Mesendoderm (in vitro differentiated cells): ENCODE results near the gene C6orf52. TPM values are rescaled to one million over a fixed set of nuclear protein-coding genes. Genes with fewer than 3 reads are reported as not detected.
"Not testable (repeated sequence)": the region's sequence is repeated elsewhere in the genome, so short reads cannot be mapped to it uniquely, and the experiment has no call there.

Source experiments
- DNase-seq: peaks from one replicate; pipeline ENCODE4 v3.0.0; 2013
- H2AK5ac ChIP-seq: 2 replicates; pipeline ENCODE4 v1.6.1; 2013; ENCODE audit warnings: low read length, inconsistent platforms
- H2BK120ac ChIP-seq: 2 replicates; pipeline ENCODE4 v1.6.1; 2013; ENCODE audit warnings: low read depth, mild to moderate bottlenecking, low read length, moderate library complexity, mixed read lengths
- H2BK15ac ChIP-seq: replicated peaks from 2 replicates; pipeline ENCODE4 v1.6.1; 2013; ENCODE audit warnings: low read depth, mild to moderate bottlenecking, moderate library complexity
- H2BK5ac ChIP-seq: 2 replicates; pipeline ENCODE4 v1.6.1; 2013; ENCODE audit warnings: low read length, inconsistent platforms
- H3K18ac ChIP-seq: 2 replicates; pipeline ENCODE4 v1.6.1; 2013; ENCODE audit warnings: mild to moderate bottlenecking, low read length, mixed read lengths
- H3K23ac ChIP-seq: one replicate; pipeline ENCODE4 v1.6.1; 2013; ENCODE audit warnings: low read length
- H3K27ac ChIP-seq: 2 replicates; pipeline ENCODE4 v1.5.1; 2013; ENCODE audit warnings: low read depth, mild to moderate bottlenecking, inconsistent platforms, low read length, moderate library complexity
- H3K27me3 ChIP-seq: 2 replicates; pipeline ENCODE4 v1.6.1; 2013; ENCODE audit warnings: low read length, control low read depth, mild to moderate bottlenecking, inconsistent platforms; ENCODE audit not compliant: insufficient read depth, poor library complexity
- H3K36me3 ChIP-seq: 2 replicates; pipeline ENCODE4 v1.6.1; 2013; ENCODE audit warnings: low read length, inconsistent platforms; ENCODE audit not compliant: control insufficient read depth, insufficient read depth
- H3K4ac ChIP-seq: one replicate; pipeline ENCODE4 v1.6.1; 2013; ENCODE audit warnings: low read depth, mild to moderate bottlenecking, low read length, moderate library complexity
- H3K4me1 ChIP-seq: 2 replicates; pipeline ENCODE4 v1.6.1; 2013; ENCODE audit warnings: low read depth, low read length, inconsistent platforms; ENCODE audit not compliant: control insufficient read depth
- H3K4me2 ChIP-seq: 2 replicates; pipeline ENCODE4 v1.6.1; 2013; ENCODE audit warnings: low read length
- H3K4me3 ChIP-seq: 2 replicates; pipeline ENCODE4 v1.5.1; 2013; ENCODE audit warnings: mild to moderate bottlenecking, low read length
- H3K56ac ChIP-seq: one replicate; pipeline ENCODE4 v1.6.1; 2013; ENCODE audit warnings: low read length
- H3K79me1 ChIP-seq: 2 replicates; pipeline ENCODE4 v1.6.1; 2013; ENCODE audit warnings: low read length, inconsistent platforms
- H3K79me2 ChIP-seq: 2 replicates; pipeline ENCODE4 v1.6.1; 2013; ENCODE audit warnings: mild to moderate bottlenecking, low read length; ENCODE audit not compliant: control insufficient read depth, insufficient read depth
- H3K9ac ChIP-seq: 2 replicates; pipeline ENCODE4 v1.6.1; 2013; ENCODE audit warnings: low read length, inconsistent platforms
- H4K5ac ChIP-seq: one replicate; pipeline ENCODE4 v1.6.1; 2013; ENCODE audit warnings: low read length
- H4K8ac ChIP-seq: one replicate; pipeline ENCODE4 v1.6.1; 2013; ENCODE audit warnings: low read depth, mild to moderate bottlenecking, control low read depth, low read length, moderate library complexity
- WGBS: extraction: QIAGEN DNeasy Blood & Tissue Kit; methylation state at CpG from one replicate; pipeline ENCODE4 v1.1.7; 2013; ENCODE audit warnings: low lambda C conversion rate, missing lambda C conversion rate; ENCODE audit not compliant: insufficient coverage; ENCODE audit errors: extremely low coverage; 5-methylcytosine and 5-hydroxymethylcytosine counted together
- polyA plus RNA-seq, 2 experiments: library from polyadenylated mRNA; stranded (reverse); fragments of 200-250 nt; gene quantifications; one replicate each; pipeline ENCODE4 v1.2.3, GENCODE V29; 2013

The C6orf52 gene
- 2.3 TPM for polyA plus RNA-seq (2013, experiment 1 of 2)
- polyA plus RNA-seq (2013, experiment 2 of 2): 2.0 TPM

DNA sequence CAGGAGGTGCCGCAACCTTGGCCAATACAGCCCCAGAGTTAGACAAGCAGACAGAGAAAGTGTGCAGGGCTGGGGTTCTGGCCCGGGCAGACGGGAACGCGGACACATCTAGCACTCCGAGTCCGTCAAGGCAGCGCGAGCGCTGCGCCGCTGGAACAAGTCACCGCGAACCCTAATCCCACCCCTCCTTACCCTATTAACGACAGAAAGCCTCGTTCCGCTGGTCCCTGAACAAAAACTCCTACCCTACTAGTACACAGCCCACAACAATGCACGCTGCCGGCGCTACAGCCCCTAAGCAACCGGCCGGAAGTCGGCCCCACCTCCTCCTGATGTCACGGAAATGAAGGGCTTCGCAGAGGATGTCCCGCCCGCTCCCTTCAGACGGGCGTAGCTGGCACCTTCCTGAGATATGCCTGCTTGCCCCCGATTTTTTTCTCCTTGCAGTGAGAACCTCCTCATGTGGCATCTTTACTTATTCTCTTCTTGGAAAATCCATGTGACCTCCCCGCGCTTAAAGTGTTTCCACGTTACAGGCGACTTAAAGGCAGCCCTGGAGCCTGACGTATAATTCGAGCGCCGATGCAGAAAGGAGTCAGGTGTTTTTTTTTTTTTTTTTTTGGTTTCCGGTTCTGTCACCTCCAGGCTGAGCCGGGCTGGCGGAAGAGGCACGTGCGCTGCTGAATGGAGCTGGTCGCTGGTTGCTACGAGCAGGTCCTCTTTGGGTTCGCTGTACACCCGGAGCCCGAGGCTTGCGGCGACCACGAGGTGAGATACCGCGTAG, at the start of gene C6orf52, which contains the start of gene PAK1IP1:
C6orf52 (minus strand) TSS at position 315 of the 784 bp plus-strand sequence. CDS start 7,066 bp downstream, outside the sequence.
PAK1IP1 (plus strand) TSS at position 671 of the 784 bp plus-strand sequence; CDS start at position 685, 14 bp downstream.
- H3K4ac ChIP-seq: no peak within 1 kb of the TSS
- peak within 1 kb of the TSS; percentile 29 for H4K5ac ChIP-seq
- H3K9ac ChIP-seq: peak within 1 kb of the TSS; percentile 98
- H3K4me1 ChIP-seq: peaks cover 2% of the 10 kb centered on the region
- H3K27me3 ChIP-seq: no peaks in the 10 kb centered on the region
- no peak within 1 kb of the TSS for H3K18ac ChIP-seq
- peak within 1 kb of the TSS; percentile 99 for H3K56ac ChIP-seq
- no peak within 1 kb of the TSS for H2AK5ac ChIP-seq
- no peak within 1 kb of the TSS for H4K8ac ChIP-seq
- no peaks in the 10 kb centered on the region for H3K36me3 ChIP-seq
- peak within 1 kb of the TSS; percentile 99 for H3K4me3 ChIP-seq
- H3K4me2 ChIP-seq: peak within 1 kb of the TSS; percentile 53
- no peak within 1 kb of the TSS for H2BK15ac ChIP-seq
- peak; percentile 97 for DNase-seq
- H2BK120ac ChIP-seq: no peak within 1 kb of the TSS
- peak within 1 kb of the TSS; percentile 73 for H3K23ac ChIP-seq
- H3K27ac ChIP-seq: peak within 1 kb of the TSS; percentile 32
- no CpG with 5 or more reads among the region's 53 CpGs for WGBS
- H3K79me1 ChIP-seq: peaks cover 8% of the 10 kb centered on the region
- H2BK5ac ChIP-seq: peak within 1 kb of the TSS; percentile 72
- H3K79me2 ChIP-seq: peaks cover 44% of the 10 kb centered on the region

- Histone ChIP-seq H3K36me3 (no peaks in the 10 kb centered on the region), H3K79me2 (peaks cover 7% of the 10 kb centered on the region), H2AK5ac (no peak overlapping the region), H3K4me3 (no peak overlapping the region), H3K23ac (no peak overlapping the region), H2BK5ac (no peak overlapping the region), H3K4me2 (no peak overlapping the region), H2BK120ac (no peak overlapping the region), H3K4me1 (peaks cover 4% of the 10 kb centered on the region), H4K5ac (no peak overlapping the region), H3K9ac (no peak overlapping the region), H3K4ac (no peak overlapping the region), H3K18ac (no peak overlapping the region), H3K79me1 (peaks cover 6% of the 10 kb centered on the region), H4K8ac (no peak overlapping the region), H3K56ac (no peak overlapping the region), H3K27me3 (no peaks in the 10 kb centered on the region), H2BK15ac (no peak overlapping the region), H3K27ac (no peak overlapping the region)
- no peak for DNase-seq
- no CpG with 5 or more reads among the region's 6 CpGs for WGBS
Measured at GRCh38 chr6:10743515-10743914, 49.1 kb upstream of the C6orf52 start.

- Histone ChIP-seq H4K8ac (no peak overlapping the region), H3K27ac (no peak overlapping the region), H3K4me2 (no peak overlapping the region), H2AK5ac (no peak overlapping the region), H3K79me2 (no peaks in the 10 kb centered on the region), H3K79me1 (no peaks in the 10 kb centered on the region), H3K36me3 (no peaks in the 10 kb centered on the region), H3K23ac (no peak overlapping the region), H3K9ac (no peak overlapping the region), H3K4ac (no peak overlapping the region), H3K18ac (no peak overlapping the region), H3K4me1 (no peaks in the 10 kb centered on the region), H3K56ac (no peak overlapping the region), H2BK120ac (no peak overlapping the region), H3K4me3 (no peak overlapping the region), H2BK5ac (no peak overlapping the region), H2BK15ac (no peak overlapping the region), H4K5ac (no peak overlapping the region), H3K27me3 (no peaks in the 10 kb centered on the region)
- DNase-seq: no peak
- WGBS: no CpG with 5 or more reads among the region's 12 CpGs
Measured at GRCh38 chr6:10742251-10742650, 47.8 kb upstream of the C6orf52 start.

GRCh38 chr6:10741643-10742042, 47.2 kb upstream of the C6orf52 start:
- H3K36me3 ChIP-seq, H3K23ac ChIP-seq, H3K27ac ChIP-seq, DNase-seq, H3K4me2 ChIP-seq, H2AK5ac ChIP-seq, H4K5ac ChIP-seq, H3K9ac ChIP-seq, H2BK120ac ChIP-seq, H3K4ac ChIP-seq, H2BK15ac ChIP-seq, H4K8ac ChIP-seq, H3K4me1 ChIP-seq, H3K4me3 ChIP-seq, H3K56ac ChIP-seq, H3K27me3 ChIP-seq, H2BK5ac ChIP-seq, H3K18ac ChIP-seq, H3K79me2 ChIP-seq, H3K79me1 ChIP-seq: not testable (repeated sequence)
- WGBS: no CpG with 5 or more reads among the region's 4 CpGs

GRCh38 chr6:10740061-10740460, 45.6 kb upstream of the C6orf52 start:
- Histone ChIP-seq H3K27ac (no peak overlapping the region), H3K56ac (no peak overlapping the region), H3K4me3 (no peak overlapping the region), H4K8ac (no peak overlapping the region), H3K9ac (no peak overlapping the region), H2BK5ac (no peak overlapping the region), H3K79me1 (no peaks in the 10 kb centered on the region), H3K4me2 (no peak overlapping the region), H2AK5ac (no peak overlapping the region), H2BK15ac (no peak overlapping the region), H3K18ac (no peak overlapping the region), H3K4ac (no peak overlapping the region), H4K5ac (no peak overlapping the region), H3K27me3 (no peaks in the 10 kb centered on the region), H3K36me3 (no peaks in the 10 kb centered on the region), H2BK120ac (no peak overlapping the region), H3K23ac (no peak overlapping the region), H3K79me2 (no peaks in the 10 kb centered on the region), H3K4me1 (no peaks in the 10 kb centered on the region)
- DNase-seq: no peak
